NCI-H128 (cell line): ENCODE data around the gene TMEM88.
"Not testable (repeated sequence)": the region's sequence is repeated elsewhere in the genome, so short reads cannot be mapped to it uniquely, and the experiment has no call there.

ENCODE experiments used
- DNase-seq: peaks from one replicate; lab custom pipeline; 2025; ENCODE audit not compliant: unreplicated experiment; lab: John Stamatoyannopoulos, UW

Gene TMEM88

GRCh38 chr17:7854851-7855659 is at the start of gene TMEM88:
TMEM88 (plus strand) TSS chr17:7855066; CDS start chr17:7855075, 9 bp downstream.
- no peak for DNase-seq

GRCh38 chr17:7806587-7806986 is 48.3 kb upstream of the TMEM88 start:
- DNase-seq = no peak

GRCh38 chr17:7807206-7807605 is 47.7 kb upstream of the TMEM88 start:
- no peak for DNase-seq

- DNase-seq = no peak
Observed at GRCh38 chr17:7809086-7809790, 45.6 kb upstream of the TMEM88 start.

DNA sequence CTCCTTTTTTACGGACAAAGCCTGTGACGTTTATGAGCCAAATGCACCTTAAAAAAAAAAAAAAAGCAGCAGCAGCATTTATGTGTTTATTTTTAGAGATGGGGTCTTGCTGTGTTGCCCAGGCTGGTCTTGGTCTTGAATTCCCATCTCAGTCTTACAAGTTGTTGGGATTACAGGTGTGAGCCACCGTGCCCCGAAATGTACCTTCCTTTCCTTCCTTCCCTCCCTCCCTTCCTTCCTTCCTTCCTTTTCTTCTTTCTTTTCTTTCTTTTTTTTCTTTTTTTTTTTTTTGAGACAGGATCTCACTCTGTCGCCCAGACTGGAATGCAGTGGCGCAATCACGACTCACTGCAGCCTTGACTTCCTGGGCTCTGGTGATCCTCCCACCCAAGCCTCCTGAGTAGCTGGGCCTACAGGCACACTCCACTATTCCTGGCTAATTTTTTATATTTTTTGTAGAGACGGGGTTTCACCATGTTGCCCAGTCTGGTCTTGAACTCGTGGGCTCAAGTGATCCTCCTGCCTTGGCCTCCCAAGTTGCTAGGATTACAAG is 45.0 kb upstream of the TMEM88 start:
- DNase-seq = not testable (repeated sequence)

GRCh38 chr17:7811251-7811650 is 43.6 kb upstream of the TMEM88 start:
- DNase-seq = no peak

DNA sequence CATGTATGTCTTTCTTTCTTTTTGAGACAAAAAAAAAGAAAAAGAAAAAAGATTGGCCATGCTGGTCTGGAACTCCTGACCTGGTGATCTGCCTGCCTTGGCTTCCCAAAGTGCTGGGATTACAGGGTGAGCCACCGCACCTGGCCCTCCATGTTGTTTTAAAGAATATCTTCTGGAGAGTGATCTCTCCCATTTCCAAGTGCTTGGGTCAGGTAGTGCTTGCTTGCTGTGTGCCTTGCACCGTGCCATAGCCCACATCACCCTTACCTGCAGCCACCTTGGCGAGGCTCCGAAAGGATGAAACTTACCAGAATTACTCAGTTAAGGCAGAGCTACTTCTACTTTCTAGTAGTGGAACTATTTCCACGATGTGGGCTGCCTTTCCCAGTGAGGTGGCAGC is 39.9 kb upstream of the TMEM88 start:
- DNase-seq = no peak

DNA sequence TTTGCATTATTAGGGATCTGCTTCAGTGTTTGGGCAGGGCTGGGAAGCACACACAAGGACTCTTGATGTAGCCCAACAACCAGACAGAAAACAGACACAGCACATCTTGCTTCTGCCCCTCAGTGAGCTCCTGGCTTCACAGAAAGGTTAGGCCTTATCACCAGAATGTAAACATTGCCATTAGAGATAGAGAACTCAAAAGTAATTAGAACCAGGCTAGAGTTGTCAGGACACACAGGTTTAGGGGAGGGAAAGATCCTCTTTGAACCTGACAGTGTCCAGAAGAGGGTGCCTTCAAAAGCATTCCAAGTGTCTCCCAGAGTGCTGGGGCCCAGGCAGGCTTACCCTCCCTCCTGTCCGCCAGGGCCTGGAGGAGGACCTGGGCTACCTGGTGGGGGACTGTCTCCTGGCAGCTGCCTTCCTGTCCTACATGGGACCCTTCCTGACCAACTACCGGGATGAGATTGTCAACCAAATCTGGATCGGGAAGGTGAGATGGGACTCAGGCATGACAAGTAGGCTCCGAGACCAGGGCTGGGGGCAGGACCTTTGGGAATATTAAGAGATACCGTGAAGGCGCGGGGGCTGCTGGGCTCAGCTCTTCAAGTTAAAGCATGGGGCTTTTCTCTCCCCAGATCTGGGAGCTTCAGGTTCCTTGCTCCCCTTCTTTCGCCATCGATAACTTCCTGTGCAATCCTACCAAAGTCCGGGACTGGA is 37.8 kb upstream of the TMEM88 start:
- DNase-seq = no peak

DNA sequence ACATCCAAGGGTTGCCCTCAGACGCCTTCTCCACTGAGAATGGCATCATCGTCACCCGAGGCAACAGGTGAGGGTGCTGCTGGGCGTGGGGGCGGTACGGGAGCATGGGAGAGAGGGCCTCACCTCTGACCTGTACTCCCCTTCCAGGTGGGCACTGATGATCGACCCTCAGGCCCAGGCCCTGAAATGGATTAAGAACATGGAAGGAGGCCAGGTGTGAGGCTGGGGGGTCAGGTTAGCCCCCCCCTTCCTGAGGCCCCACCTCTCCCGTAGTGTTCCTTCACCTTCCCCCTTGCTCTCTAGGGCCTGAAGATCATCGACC is 37.3 kb upstream of the TMEM88 start:
- no peak for DNase-seq

GRCh38 chr17:7818026-7818425 is 36.8 kb upstream of the TMEM88 start:
- DNase-seq = no peak

- DNase-seq = no peak
Observed at GRCh38 chr17:7818746-7819645, 35.9 kb upstream of the TMEM88 start.

DNA sequence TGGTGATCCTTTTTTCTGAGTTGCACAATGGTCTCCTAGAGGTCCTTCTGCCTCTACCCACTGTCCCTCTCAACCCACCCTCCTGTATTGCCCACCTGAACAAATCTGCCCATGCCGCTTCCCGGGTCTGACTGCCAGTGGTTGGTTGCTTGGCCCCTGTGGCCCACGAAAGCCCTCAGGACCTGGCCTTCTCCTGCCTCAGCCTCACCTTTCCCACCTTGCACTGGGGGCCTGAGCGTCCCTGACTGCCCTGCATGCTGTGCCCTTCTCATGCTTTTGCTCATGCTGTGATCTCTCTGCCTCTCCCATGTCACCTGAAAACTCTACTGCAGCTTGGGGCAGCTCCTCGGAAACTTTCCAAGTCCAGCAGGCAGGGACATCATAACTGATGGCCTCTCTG is 34.6 kb upstream of the TMEM88 start:
- no peak for DNase-seq

DNA sequence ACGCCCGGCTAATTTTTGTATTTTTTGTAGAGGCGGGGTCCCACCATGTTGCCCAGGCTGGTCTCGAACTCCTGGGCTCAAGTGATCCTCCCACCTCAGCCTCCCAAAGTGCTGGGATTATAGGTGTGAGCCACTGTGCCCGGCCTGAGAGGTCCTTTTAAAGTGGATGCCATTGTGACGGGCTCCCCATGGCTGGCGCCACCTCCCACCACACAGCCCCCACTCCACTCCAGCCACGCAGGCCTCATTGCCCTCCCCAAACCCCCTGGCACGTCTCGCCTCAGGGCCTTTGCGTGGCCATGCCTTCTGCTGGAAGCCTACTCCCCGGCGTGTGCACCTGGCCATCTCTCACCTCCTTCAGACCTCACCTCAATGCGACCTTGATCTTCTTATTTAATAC is 32.7 kb upstream of the TMEM88 start:
- DNase-seq = no peak

DNA sequence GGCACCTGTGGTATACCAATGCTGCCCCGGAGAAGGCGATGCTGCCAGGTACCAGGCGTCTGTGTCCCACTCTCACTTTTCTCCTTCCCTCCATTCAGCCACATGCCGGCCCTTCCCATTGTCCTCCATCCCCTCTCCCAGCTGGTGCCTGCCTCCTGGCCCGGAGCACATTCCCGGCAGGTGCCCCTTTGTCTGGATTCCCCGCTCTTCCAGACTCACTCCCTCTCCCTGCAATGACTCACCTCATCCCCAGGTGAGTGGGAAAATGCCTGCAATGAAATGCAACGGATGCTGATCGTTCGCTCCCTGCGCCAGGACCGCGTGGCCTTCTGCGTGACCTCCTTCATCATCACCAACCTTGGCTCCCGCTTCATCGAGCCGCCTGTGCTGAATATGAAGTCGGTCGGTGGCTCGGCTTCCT is 31.3 kb upstream of the TMEM88 start:
- no peak for DNase-seq

DNA sequence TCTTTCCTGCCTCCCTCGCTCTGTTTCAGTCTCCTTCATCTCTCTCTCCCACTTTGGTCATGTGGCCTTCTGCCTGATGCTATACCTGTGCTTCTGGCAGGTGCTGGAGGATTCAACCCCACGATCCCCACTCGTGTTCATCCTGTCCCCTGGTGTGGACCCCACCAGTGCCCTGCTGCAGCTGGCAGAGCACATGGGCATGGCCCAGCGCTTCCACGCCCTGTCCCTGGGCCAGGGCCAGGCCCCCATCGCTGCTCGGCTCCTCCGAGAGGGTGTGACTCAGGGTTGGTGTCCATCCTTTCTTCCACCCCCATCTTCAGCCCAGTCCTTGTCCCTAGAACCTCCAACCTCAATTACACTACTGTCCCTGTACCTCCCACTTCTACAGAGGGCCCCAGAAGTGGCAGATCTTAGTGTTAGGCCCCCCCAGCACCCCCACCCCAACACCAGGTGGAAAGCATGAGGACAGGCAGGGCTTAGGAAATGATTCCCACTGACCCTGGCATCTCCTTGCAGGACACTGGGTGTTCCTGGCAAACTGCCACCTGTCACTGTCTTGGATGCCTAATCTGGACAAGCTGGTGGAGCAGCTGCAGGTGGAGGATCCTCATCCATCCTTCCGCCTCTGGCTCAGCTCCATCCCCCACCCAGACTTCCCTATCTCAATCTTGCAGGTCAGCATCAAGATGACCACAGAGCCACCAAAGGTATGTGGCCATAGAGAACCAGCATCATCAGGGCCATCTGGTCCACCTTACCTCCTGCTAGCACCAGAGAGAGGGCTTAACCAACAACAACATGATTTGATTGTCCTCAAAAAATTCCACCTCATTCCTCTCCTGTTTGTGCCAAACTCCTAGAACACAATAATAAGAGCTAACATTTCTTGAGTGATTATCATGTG is 30.6 kb upstream of the TMEM88 start:
- DNase-seq = no peak

DNA sequence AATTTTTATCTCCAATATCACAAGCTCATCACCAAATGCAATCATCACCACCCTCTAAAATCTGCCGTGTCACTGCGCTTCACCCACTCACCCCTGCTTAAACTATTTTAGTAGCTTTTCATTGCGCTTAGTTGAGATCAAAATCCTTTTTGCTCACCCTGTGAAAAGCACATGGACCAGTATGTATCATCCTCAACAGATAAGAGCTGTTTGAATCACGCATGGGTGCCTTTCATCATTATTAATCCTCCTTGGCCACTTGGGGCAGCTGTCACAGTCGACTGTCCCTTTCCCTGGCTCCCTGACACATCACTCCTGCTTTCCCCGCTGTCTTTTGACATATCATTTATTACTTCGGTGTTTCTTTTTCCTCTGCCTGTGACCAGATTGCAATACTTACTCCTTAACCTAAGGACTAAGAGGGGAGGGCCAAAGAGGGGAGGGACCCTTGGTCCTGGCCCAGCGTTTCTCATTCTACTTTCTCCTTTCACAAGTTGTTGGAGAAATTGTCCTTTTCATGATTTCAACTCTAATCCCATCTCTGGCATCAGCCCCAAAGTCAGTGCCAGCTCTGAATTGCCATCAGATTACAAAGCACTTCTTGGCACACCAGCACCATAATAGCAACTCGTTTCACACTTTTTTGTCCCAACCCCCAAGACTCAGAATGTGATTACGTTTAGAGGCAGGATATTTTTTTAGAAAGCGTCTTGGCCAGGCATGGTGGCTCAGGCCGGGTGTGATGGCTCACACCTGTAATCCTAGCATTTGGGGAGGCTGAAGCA is 29.5 kb upstream of the TMEM88 start:
- no peak for DNase-seq

DNA sequence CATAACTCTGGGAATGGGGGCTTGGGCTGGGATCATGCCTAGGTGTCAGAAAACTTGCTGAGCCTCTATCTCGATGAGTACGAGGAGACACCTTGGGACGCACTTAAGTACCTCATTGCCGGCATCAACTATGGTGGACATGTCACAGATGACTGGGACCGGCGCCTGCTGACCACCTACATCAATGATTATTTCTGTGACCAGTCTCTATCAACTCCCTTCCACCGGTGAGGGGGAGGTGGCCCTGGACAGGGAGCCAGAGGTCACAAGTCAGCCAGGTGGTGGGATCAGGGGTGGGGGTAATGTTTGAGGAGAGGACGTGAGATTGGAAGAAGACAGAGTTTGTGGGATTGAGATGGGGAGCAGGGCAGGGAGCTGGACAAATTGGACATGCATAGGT is 24.2 kb upstream of the TMEM88 start:
- DNase-seq = no peak

DNA sequence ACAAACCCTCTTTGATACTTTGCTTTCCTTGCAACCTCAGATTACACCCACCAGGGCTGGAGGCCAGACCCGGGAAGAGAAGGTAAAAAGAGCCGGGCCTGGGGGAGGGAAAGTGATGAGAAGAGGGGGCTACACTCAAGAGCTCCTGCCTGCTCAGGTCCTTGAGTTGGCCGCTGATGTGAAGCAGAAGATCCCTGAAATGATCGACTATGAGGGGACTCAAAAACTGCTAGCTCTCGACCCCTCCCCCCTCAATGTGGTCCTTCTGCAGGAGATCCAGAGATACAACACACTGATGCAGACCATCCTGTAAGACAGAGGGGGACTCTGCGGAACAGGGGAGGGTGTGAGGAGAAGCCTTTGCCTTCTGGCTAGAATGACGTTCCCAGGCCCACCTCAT is 23.6 kb upstream of the TMEM88 start:
- no peak for DNase-seq

DNA sequence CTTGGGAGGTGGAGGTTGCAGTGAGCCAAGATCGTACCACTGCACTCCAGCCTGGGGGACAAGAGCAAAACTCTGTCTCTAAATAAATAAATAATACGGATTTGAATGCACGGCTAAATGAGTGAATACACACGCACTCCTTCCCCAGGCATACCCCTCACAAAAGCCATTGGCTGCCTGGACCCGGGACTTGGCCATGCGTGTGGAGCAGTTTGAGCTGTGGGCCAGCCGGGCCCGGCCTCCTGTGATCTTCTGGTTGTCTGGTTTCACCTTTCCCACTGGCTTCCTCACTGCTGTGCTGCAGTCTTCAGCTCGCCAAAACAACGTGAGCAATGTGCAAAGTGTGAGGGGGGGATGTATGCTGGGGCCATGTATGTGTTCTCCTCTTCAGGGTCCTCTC is 22.4 kb upstream of the TMEM88 start:
- no peak for DNase-seq
